HG03457 (cell line): ENCODE measurements around the gene PCGF3.
"Not testable (repeated sequence)": the region's sequence is repeated elsewhere in the genome, so short reads cannot be mapped to it uniquely, and the experiment has no call there.

Experiments used
- ATAC-seq: cut with Tn5 transposase; IDR thresholded peaks from one replicate; pipeline ENCODE4 v1.9.1; 2021; ENCODE audit warnings: moderate number of reproducible peaks; ENCODE audit not compliant: unreplicated experiment

Gene PCGF3

GRCh38 chr4:762211-763190, 56.9 kb downstream of the PCGF3 start:
- ATAC-seq, result no peak

DNA sequence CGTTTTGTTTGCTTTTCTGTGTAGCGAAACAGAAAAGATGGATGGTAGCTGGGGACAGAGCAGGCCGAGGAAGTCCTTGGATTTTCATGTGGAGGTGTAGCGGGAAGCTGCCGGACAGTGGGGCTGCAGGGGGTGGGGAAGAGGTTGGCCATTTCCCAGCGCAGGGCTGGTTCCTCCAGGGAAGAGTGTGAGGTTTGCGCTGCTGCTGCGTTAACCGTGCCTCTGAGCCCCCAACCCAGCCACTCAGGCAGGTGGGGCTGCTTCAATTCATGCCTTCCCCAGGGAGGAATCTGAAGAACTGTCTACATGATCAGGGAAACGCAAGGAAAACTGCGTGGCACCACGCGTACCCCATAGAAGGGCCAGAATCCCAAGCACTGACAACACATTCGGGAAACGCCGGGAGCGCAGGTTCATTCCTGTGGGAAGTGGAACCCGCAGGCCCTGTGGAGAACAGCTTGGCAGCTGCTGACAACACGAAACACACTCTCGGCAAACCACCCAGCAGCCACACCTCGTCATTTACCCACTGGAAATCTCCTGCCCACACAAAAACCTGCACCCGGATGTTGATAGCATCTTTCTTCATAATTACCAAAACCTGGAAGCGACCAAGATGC, 57.7 kb downstream of the PCGF3 start:
- no peak for ATAC-seq

DNA sequence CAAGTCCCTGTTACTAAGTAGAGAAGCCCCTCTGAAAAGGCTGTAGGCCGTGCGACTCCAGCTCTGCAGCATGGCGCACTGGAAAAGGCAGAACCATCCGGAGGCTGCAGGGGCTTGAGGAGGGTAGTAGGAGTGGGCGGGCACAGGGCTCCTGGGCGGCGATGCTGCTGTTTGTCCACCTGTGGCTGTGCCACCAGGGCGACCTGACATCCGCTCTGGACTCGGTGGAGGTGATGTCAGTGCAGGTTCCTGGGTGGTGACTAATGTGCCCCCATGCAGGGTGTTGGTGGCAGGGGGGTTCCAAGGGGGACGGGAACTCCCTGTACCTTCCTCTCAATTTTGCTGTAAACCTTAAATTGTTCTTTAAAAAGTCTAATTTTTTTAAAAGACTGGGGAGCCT, 58.3 kb downstream of the PCGF3 start:
- ATAC-seq, result no peak

DNA sequence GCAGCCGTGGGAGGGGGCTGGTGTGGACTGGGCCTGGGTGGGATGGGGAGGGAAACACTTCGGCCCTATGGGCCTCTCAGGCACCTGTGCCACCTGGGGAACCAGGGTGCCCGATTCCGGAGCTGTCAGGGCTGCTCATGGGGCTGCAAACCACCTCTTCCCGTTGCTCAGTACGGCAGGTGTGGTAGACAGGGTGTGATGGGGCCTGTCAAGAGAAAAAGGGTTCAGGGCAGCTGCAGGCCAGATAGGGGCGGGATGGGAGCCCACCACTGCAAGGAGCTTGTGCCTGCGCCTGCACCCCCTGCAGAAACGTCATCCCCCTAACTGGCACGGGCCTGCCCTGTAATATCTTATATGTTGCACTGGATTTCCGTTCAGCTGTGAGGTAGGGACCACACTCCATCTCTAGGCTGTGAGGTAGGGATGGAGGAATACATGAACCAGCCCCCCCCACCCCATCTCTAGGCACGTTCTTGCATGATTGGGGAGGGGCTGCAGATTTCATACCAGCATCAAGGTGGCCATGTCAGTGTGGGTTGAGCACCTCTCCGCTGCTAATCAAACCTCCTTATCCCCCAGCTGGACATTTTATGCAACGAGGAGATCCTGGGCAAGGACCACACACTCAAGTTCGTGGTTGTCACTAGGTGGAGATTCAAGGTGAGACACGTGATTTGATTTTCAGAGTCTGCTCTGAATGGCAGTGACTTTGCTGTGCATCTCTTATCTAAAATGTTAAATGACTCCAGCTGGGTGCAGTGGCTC, 59.0 kb downstream of the PCGF3 start:
- no peak for ATAC-seq

- ATAC-seq, result no peak
Measured at GRCh38 chr4:766152-766515, 60.5 kb downstream of the PCGF3 start.

DNA sequence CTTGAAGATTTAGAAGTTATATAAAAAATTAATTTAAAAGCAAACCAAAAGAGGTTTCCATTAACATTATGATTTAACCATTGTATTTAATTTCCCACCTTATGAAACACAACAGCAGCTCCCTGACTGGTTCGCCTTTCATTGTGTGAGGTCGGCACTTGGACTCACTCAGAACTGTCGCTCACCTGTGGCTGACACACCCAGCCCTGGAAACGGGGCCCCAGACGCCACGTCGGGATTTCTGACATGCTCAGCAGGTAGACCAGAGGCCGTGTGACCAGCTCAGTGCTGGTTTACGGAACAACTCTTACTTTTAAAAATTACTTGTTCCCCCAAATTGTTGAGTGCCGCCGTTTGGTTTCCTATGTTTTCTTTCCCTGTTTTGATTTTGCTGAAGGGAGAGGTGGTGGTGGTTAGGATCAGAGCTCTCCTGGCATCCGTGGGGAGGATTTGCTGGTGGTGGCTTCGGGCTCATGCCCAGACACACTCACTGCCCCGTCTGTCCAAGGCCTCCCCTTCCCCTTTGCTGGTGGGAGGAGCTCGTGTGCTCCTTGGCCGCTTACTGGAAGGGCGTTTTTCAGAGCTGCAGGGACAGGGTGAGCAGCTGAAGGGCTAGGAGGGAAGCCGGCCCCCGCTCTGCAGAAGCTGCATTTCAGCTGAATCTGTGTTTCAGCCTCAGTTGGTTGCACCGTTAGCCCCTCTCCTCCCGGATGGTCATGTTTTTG, 61.1 kb downstream of the PCGF3 start:
- ATAC-seq, result no peak

- ATAC-seq, result no peak
Measured at GRCh38 chr4:768076-768475, 62.4 kb downstream of the PCGF3 start.

GRCh38 chr4:768995-769394, 63.4 kb downstream of the PCGF3 start:
- no peak for ATAC-seq

- no peak for ATAC-seq
Measured at GRCh38 chr4:769511-769910, 63.9 kb downstream of the PCGF3 start.

DNA sequence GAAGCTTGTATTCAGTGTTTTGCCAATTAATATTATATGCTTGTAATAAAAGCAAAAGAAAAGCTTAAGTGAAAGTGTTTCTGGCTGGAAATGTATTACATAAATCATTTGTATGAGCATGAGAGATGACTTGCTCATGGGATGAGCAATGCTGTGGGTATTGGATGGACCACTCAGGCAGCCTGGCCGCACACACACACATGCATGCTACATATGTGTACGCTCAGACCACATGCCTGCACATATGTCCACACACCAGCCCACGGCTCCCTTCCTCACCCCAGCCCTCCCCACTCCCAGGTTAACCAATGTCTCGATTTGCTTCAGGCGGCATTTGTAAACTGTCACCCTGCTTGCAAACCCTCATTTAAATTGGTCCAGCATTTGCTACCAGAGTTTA, 64.4 kb downstream of the PCGF3 start:
- ATAC-seq, result no peak

DNA sequence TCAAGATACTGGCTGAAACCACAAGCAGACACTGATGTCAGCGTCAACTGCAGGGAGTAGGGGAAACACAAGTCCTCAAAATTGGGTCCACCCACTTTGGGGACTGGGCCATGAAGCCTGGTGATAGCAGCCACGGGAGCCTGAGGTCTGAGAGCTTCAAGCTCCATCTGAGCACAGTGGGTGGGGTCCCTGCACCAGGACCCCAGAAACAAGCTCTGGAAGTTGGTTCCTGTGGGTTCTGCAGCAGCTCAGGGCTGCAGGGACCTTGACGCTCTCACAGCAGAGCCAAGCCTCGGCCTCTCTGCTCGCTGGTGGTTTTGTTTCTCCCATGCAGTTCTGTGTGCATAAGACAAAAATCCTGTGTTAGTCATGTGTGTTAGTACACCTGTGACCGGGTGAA, 65.8 kb downstream of the PCGF3 start:
- ATAC-seq, result no peak

DNA sequence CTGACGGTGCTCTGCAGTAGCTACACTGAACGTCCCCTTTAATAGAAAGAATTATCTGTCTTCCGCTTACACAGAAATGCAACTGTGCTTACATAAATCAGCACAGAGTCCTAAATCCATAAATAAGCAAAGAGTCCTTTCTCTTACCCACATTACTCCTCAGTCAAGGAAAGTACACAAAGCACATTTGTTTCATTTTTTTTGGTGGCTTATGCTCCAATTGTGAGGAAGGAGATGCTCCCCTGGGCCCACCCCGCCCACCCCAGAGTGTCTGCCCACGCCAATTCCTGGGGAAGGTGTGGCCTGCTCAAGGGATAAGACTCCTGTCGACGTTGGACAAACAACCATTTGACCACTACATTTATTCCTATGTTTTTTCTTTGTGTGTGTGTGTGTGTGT, 66.5 kb downstream of the PCGF3 start:
- no peak for ATAC-seq

DNA sequence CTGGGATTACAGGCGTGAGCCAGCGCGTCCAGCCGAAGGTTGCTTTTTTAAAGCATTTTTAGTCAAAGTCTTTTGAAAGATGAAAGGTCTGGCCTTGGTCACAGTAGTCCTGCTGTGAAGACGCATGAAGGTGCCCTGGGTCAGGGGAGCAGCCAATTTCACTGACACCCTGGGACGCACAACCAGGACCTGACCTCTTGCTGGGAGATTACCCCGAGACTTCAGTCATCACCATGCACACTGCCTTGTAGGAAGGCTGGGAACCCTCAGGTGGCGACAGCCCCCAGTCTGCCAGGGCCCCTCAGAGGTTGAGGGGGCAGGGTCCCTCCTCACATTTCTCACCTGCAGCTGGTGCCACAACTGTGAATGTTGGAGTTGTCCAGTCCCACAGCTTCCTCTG, 67.1 kb downstream of the PCGF3 start:
- ATAC-seq, result no peak

DNA sequence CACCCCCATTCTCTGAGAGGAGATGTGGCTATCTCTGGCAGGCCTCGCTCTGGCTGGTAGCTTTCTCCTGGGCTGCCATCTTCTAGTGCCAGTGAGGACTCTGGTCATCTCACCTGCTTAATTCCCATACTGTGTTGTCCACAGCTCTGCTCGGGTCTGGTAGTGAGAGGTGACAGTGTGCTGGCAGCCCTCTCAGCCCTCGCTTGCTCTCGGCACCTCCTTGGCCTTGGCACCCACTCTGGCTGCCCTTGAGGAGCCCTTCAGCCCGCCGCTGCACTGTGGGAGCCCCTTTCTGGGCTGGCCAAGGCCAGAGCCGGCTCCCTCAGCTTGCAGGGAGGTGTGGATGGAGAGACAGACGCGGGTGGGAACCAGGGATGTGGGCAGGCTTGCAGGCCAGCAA, 67.6 kb downstream of the PCGF3 start:
- no peak for ATAC-seq

DNA sequence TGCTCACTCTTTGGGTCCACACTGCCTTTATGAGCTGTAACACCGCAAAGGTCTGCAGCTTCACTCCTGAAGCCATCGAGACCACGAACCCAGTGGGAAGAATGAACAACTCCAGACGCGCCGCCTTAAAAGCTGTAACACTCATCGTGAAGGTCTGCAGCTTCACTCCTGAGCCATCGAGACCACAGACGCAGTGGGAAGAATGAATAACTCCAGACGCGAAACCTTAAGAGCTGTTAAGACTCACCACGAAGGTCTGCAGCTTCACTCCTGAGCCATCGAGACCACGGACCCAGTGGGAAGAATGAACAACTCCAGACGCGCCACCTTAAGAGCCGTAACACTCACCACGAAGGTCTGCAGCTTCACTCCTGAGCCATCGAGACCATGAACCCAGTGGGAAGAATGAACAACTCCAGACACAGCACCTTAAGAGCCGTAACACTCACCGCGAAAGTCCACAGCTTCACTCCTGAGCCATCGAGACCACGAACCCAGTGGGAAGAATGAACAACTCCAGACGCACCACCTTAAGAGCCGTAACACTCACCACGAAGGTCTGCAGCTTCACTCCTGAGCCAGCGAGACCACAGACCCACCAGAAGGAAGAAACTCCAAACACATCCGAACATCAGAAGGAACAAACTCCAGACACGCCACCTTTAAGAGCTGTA, 68.9 kb downstream of the PCGF3 start:
- ATAC-seq, result not testable (repeated sequence)

DNA sequence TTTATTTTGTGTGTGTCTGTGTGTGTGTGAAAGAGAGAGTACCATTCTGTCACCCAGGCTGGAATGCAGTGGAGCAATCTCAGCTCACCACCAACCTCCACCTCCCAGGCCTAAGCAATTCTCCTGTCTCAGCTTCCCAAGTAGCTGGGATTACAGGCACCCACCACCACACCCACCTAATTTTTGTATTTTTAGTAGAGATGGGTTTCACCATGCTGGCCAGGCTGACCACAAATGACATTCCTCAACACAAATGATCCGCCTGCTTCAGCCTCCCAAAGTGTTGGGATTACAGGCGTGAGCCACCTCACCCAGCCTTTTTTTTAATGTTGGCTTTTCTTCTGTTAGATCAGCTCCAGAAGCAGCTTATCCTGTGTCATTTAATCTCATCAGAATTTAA, 69.9 kb downstream of the PCGF3 start:
- ATAC-seq, result not testable (repeated sequence)

GRCh38 chr4:776743-777441, 71.3 kb downstream of the PCGF3 start:
- no peak for ATAC-seq

GRCh38 chr4:777520-778262, 72.1 kb downstream of the PCGF3 start:
- no peak for ATAC-seq

- ATAC-seq, result no peak
Measured at GRCh38 chr4:779555-779954, 73.9 kb downstream of the PCGF3 start.
